ENCODE data around the gene C10orf105.

C10orf105 gene

DNA sequence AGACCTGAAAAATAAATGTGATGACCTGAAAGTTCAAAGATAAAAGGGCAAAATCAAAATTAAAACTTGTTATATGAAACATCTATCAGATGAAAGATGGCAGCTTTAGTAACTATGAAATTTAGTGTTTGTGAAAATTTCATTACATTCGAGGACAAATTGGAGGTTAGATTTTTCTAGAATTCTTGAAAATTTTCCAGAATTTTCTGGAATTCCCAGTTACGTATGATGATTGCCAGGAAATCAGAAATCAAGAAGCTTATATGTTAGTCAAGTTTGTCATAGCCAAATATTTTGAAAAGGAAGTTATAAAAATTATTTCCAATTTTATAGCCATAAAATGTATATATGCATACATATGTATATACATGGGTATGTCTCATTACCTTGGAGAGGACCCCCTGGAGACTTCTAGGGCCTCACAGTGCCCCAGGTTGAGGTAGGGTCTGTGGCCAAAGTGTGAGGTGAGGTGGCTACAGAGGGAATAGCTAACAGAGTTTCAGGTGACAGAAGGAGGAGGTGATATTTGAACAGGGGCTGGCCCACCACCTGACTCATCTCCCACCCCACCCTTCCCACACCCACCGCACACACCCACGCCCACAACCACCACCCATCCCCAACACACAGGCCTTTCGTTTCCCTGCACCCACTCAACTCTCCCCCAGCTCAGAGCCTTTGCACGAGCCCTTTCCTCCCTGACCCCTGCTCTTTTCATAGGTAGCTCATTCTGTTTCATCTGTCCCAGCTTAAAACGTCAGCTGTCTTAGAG is 21.5 kb downstream of the C10orf105 start:
- no peak for DNase-seq (ENCODE audit: low spot score)

DNA sequence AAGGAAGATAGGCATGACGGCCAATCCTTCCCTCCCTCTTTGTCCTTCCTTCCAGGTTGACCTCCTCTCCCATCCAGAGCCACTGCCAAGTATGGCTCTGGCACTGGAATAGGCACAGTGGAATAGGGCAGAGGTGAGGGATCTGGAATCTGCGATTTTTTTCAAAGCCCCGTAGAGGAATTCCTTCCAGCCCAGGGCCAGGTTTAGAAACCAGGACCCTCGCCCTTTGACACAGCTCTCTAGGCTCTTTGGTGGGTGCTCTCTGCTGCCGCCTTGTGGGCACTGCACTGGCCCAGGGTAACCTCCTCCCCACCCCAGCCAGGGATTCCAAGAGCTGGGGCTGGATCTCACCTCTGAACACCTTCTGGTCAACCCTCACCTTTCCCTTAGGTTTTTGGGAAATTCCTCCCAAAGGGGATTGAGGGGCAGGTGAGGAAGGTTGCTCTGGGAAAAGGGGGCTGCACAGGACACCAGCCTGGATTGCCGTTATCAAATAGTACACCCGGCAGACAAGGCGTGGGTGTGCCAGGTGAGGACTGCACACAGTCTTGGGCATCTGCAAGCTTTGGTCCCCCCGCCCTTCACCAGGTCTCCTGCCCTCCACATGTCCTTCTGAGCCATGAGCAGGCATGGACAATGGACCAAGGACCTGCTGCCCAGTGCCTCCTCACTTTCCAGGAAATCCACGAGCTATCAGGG is 22.8 kb downstream of the C10orf105 start:
- DNase-seq (ENCODE audit: low spot score) = no peak

DNA sequence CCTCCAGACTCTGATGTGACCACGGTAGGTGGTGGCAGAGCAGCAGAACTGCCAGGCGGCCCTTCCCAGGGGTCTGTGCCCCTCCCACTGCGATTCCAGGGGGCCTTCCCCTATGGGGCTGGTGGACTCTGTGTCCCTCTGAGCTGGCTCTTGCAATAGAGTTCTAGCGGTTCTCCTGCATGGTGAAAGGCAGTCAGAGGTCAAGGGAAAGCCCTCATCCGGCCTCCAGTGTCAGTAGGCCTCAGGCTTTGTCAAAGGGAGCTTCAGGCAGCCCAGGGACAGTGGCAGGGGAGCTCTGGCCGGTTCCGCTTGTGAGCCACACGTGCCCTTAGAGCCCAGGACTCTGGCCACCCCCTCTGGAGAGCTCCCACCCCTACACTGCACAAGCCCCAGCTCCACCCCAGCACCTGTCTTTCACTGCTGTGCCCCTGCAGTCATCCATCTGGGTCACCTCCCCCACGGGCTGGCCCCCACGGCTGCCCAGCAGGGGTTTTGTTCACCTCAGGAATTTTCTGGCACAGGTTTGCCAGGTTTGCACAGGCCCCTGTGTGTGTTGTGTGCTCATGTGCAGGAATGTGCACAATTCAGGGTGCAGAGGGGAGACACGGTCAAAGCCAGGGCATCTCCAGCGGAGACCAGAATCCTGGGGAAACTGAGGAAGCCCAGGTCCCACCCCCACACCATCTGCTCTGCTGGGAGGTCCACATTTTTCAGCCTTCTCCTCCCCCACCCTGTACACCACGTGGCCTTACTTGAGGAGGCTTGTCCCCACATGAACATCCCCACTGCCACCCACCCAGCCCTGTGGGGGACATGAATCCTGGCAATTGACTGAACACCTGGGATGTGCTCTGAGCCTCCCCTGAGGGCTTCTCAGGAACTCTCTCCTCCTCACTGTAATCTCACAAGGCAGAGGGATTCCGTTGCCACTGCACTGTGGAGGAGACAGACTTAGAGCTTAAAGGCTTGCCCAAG is 23.8 kb downstream of the C10orf105 start:
- no peak for DNase-seq (ENCODE audit: low spot score)

DNA sequence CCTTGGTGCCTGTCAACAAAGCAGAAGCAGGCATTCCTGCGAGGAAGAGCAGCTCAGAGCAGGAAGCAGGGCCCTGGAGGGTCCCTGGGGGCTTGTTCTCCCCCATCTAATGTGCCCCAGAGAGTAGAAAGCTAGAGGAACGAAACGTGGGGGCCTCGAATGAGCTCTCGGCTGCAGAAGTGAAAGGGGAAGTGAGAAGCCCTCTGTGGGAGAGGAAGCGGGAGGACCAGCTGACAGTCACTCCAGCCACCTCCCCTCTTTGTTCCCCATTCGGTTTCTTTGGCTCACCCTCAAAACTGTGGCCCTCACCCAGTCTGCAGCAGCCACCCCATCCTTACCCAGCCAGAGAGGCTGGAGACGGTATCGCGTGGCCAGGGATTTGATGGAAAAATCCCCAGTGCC is 25.0 kb downstream of the C10orf105 start:
- DNase-seq (ENCODE audit: low spot score) = peak; percentile 72

GRCh38 chr10:71694039-71694501 is 25.5 kb downstream of the C10orf105 start:
- DNase-seq (ENCODE audit: low spot score) = no peak

DNA sequence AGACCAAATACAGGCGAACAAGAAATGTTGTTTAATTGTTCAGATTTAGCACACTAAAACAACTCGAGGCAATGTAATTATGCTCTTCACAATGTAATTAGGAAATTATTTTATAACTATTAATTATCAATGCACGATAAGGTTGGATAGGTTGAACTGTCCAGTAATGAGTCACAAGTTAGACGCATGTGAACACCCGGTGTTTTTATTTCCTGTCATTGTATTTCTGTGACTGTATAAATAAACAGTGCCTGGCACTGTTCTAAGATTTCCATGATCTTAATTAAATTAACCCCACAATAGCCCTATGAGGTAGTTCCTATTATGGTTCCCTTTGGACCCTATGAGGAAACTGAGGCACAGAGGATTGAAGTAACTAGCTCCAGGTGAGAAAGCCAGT is 26.2 kb downstream of the C10orf105 start:
- no peak for DNase-seq (ENCODE audit: low spot score)

DNA sequence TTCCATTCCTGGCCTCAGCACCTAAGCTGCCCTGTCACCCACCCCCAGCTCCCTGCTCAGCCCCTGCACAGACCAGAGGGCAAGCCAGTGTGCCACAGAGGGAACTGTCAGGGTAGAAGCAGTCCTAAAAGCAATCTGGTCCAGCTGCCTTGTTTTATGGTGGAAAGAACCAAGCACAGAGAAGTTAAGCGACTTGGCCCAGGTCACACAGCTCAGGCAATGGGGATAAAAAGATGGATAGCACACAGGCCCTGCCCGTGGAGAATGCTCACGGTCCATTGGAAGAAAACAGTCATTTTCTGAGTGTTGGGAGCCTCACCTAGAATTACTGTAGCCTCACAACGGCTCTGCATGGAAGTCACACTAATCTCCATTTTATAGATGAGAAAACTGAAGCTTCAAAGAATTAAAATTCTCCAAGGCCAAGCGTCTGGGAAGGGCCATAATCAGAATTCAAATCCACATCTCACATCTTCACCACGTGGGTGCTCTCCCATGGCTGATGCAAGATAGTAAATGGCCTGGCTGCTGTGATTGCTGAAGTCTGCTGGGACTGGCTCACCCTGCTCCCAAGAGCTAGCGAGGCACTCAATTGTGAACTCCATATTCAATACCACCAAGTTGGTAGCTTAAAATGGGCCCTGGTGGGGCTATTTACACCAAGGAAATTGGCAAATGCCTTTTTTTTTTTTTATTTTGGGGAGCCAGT is 26.8 kb downstream of the C10orf105 start:
- no peak for DNase-seq (ENCODE audit: low spot score)

DNA sequence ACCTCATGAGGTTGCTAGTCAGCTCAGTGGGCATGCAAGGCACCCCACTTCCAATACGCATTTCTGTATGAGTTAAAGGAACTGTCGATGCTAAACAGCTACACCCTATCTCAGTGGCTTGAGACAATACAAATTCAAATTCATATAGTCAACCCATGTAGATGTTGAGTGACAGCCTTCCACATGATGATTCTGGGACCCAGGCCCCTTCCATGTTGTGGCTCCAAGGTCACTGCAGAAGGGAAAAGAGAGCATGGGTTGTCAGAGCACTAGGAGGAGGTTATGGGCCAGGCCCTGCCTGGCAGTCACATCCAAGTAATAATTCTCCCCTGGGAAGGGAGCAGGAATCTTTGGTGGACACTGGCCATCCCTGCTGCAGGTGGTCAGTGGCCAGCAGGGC is 28.2 kb downstream of the C10orf105 start:
- DNase-seq (ENCODE audit: low spot score) = no peak

GRCh38 chr10:71690094-71690720 is 29.4 kb downstream of the C10orf105 start:
- no peak for DNase-seq (ENCODE audit: low spot score)

DNA sequence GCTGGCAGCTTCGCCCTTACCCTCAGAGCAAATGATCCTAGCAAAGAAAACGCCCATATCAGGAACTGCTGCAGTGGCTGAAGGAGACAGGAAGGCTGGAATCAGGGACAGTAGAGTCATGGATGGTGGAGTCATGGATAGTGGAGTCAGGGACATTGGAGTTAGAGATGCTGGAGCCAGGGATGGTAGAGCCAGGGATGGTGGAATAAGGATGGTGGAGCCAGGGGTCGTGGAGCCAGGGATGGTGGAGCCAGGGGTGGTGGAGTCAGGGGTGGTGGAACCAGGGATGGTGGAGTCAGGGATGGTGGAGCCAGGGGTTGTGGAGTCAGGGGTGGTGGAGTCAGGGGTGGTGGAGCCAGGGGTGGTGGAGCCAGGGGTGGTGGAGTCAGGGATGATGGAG is 31.3 kb downstream of the C10orf105 start:
- DNase-seq (ENCODE audit: low spot score) = no peak

GRCh38 chr10:71687480-71687879 is 32.1 kb downstream of the C10orf105 start:
- no peak for DNase-seq (ENCODE audit: low spot score)

GRCh38 chr10:71687077-71687476 is 32.5 kb downstream of the C10orf105 start:
- no peak for DNase-seq (ENCODE audit: low spot score)

DNA sequence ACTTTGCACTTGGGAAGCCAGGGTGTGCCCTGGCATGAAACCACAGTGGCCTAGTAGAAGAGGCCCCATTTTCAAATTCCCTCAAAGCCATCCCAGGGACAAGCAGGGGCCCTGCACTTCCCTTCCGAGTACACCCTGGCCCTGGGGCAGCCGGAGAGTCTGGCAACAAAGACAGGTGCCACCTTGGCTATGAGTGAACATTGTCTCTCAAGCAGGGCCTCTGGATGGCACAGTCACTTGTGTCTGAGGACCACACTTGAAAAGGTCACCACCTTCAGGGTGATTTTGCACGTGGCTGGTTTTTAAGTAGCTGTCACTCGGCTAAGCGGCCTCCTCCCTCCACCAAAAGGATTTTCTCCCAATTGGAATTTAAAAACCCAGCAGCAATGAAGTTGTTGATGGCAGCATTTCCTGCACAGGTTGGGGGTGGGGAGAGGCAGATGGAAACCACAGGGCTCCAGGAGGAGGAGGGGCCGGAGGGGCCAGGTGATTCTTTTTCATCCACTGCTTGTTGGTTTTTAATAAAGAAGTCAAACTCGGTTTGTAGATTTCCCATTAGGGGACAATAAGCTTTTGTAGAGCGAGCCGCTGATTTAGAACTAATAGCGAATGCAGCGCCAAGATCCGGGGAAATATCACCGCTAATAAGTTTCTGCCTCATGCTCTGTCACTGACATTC is 33.9 kb downstream of the C10orf105 start:
- no peak for DNase-seq (ENCODE audit: low spot score)

DNA sequence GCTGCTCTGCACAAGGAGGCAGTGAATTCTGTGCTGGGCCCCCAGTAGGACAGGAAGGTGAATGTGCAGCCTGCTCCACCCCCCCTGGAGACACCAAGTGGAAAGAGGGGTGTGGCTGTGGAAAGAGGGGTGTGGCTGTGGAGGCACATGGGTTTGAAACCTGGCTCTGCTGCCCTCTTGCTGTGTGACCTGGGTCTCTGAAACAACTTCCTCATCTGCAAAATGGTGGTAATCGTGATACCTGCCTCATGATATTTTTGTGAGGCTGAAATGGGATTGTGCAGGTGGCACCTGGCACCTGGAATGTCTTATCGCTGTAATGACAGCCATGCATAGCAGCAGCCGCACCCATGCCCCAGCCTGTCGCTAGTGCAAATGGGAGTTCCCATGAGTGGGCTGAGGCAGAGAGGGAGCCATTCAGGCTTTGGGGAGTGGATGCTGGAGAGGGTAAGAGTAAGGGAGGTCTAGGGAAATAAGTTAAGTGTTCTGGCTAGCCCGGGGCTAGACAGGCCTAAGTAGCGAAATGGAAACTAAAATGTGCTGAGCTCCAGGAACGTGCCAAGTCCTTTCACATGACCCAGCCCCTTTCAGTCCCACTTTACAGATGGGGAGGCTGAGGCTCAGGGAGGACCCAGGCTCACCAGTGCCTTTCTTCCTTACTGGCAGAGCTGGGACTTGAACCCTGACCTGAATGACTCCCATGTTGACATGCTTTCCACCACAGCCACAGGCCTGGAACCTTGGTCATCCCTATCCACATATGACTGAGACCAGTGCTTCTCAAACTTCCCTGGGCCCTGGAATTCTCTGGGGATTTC is 35.0 kb downstream of the C10orf105 start:
- no peak for DNase-seq (ENCODE audit: low spot score)

DNA sequence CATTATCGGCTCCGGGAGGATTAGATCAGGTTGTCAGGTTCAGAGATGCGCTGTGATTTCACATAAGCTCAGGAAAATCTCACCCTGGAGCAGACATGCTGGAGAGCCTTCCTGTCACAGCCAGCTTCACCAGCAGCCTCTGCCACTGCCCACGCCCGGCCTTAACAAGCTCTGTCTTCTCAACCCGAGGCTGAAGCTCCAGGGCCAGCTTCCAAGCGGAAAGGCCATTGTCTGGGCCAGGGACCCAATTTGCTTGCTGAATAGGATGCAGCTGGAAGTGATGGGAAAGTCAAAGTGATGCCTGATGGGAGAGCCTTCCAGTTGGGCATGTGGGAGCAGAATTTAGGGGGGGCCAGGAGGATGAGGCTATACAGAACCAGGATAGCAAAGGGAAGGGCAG is 36.3 kb downstream of the C10orf105 start:
- DNase-seq (ENCODE audit: low spot score) = peak; percentile 24

- DNase-seq (ENCODE audit: low spot score) = no peak
Observed at GRCh38 chr10:71681977-71682376, 37.6 kb downstream of the C10orf105 start.

DNA sequence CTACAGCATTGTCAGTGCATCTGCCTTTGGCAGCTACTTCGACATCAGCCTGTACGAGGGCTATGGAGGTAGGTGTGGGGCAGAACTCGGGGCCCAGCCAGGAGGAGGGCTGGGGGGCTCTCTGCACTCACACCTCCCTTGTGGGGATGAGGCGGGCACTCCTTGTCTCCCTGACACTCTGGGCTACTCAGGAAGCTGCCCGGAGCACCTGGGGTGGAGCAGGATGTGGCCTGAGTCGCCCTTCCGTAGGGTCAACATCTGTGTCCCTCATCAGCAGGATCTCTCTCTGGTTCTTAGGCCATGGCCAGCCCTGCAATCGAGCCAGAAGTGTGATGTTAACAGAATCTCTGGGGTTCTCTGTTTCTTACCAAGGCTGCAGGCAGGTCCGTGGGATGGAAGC is 40.2 kb downstream of the C10orf105 start:
- DNase-seq (ENCODE audit: low spot score) = no peak

DNA sequence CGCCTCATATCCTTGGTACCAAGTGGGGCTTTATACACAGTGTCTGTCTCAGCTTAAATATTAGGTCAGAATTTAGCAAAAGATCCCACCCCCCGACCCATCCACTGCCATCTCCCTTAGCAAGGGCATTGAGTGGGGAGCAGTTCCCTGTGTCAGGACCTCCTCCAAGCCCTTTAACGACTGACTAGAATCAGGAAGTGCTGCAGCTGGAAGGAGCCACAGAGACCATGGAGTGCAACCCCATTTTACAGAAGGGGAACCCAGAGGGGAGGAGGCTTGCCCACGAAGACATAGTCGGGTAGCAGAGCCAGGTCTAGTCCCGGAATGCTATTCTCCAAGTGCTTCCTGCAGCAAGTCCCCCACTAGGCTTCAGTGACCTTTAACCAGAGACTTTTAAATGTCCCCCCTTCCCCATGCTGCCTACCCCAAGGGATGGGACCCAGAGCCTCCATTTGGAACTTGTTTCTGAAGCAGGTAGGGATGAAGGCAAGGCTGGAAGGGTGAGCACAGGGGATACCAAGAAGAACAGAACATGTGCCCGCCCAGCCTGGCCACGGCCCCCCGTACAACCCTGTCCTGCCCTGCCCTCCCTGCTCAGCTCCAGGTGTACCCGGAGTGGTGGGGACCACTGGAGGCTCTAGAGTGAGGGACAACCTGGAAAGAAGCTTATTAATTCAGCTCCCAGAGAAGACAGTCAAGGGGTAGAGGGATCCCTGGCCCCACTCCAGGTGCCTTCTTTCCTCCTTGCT is 41.3 kb downstream of the C10orf105 start:
- no peak for DNase-seq (ENCODE audit: low spot score)

- no peak for DNase-seq (ENCODE audit: low spot score)
Observed at GRCh38 chr10:71677261-71677660, 42.3 kb downstream of the C10orf105 start.
